ENCODE measurements around the gene PDZD11.
"Not testable (repeated sequence)": the region's sequence is repeated elsewhere in the genome, so short reads cannot be mapped to it uniquely, and the experiment has no call there.

PDZD11 gene

DNA sequence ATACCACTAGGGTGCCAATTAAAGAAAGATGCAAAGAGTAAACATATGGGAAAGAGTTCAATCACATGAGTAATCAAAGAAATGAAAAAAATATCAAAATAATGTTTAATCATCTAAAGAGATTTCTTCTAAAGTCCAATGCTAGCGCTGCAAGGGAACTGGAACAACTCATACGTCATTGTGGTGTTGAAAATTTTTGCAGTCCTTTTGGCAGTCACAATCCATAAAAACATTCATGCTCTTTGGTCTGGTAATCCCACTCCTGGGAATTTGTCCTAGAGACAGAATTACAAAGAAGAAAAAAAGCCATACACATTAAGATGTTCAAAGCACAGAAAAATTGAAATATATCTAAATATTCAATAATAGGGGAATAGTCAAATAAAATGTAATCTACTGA is 34.3 kb downstream of the PDZD11 start:
- no peak for DNase-seq

DNA sequence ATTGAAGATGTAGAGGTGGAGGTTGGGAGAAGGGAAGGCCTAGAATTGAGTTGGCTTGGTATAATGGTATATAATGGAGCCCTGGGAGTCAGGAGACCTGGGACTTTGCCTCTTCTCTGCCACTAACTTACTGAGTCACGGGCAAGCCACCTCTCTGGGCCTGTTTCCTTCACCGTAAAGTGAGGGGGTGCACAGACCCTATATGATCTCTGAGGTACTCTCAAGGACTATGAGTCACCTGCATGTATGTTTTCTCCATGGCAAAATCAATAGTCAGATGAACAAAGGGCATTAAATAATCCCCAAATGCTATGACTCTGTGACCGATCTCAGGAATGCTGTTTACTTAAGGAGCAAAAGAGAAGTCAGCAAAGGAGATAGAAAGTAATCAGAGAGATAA is 34.8 kb downstream of the PDZD11 start:
- no peak for DNase-seq

DNA sequence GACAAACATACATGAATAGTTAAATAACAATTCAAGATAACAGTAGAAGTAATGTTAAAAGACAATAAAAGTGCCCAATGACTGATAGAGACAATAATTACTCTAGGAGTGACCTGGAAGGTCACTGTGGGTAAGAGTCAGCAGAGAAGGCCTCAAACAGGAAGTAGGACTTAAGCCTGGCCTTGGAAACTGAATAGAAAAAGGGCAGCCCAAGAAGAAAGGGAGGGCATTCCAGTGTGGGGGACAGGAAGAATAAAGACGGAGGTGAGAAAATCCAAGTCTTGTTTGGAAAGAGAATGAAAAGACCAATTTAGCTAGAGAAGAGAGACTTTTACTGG is 35.7 kb downstream of the PDZD11 start:
- DNase-seq = no peak

DNA sequence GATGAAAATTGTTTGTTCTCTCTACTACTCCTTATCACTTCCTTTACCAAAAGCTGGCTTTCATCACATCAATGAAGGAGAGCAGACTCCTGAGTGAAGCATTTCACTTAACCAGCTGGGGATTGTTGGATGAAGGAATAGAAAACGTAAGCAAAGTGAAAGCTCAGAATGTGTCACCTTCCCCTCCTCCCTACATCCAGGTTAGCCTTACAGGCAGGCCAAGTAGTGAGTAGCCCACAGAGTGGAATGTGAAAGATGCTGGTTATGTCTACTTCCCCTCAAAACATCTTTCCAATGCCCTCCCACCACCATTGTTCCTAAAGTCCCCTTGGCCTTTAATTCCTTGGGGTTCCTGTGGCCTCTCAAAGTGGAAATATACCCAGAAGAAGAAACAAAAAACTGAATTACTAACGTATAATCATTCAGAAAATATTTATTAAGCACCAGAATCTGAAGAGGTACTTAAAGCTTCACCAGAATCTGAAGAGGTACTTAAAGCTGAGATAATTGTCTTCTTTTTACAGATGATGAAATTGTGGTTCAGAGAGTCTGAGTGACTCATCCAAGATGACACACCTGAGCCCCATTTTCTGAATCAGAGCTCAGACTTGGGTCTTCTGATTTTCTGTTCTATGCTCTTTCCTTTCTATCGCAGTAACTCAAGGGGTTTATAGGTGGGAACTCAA is 36.2 kb downstream of the PDZD11 start:
- no peak for DNase-seq

DNA sequence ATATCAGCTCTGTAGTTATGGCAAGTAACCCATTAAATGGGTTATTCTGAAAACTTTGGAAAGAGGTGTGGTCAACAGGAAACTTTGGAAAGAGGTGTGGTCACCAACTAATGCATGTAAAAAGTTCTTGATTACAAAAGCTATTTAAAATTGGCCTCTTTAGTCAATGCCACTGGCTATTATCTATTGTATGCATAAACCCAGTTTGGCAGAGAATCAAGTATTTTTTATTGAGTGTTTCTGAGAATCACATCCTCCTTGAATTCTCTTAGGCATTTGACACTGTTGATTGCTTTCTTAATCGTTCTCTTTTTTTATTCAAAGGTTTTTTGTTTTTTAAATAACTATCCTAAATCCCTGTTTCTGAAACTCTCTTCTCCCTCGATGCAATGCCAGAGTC is 37.2 kb downstream of the PDZD11 start:
- no peak for DNase-seq

DNA sequence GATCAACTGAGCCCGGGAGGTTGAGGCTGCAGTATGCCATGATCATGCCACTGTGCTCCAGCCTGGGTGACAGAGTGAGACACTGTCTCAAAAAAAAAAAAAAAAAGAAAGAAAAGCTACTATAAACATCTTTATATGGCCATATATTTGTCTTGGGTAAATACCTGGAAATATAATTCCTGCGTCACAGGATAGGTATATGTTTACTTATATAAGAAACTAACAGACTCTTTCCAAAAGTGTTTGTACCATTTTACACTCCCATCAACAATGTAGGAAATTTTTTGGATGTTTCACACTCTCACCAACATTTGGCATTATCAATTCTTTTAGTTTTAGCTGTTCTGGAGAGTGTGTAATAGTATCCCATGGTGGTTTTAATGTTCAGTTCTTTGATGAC is 42.5 kb downstream of the PDZD11 start:
- no peak for DNase-seq

DNA sequence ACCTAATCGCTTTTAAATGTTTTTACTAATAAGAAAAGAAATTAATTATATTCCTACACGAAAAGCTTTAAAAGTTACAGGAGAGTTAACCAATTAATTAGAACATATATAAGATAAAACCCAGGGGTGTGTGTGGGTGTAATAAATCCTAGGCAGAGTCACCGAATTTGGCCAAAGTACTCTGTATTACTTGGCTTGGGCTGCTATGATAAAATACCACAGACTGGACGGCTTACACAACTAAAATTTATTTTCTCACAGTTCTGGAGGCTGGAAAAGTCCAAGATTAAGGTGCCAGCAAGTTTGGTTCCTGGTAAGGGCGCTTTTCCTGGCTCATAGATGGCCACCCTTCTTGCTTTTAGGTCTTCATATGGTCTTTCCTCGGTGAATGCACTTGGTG is 44.8 kb downstream of the PDZD11 start:
- no peak for DNase-seq

DNA sequence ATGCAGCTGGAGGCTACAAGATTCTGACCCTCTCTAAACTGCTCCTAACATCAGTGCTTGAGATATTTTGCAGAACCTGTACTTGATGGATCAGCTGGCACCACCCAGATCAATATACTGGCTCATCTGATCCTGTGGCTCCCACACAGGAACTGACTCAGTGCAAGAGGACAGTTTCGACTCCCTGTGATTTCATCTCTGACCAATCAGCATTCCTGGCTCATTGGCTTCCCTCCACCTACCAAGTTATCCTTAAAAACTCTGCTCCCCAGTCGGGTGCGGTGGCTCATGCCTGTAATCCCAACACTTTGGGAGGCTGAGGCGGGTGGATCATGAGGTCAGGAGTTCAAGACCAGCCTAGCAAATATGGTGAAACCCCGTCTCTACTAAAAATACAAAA is 46.1 kb downstream of the PDZD11 start:
- DNase-seq = not testable (repeated sequence)

DNA sequence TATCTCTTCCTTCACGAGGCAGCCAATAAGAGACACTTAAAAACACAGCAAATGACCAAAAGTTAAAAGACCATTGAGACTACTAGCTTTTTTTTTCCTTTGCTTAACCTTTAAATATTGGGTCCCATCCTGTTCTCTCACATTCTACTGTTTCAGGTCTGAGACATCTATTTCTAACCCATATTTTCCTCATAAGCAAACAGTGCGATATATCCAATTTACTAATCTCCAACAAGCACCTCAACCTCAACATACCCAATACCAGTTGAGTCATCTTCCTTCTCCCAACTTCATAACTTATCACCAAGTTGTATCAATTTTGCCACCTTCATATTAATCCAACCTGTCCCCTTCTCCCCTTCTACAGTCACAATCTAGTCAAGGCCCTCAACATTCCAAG is 48.2 kb downstream of the PDZD11 start:
- DNase-seq = no peak

DNA sequence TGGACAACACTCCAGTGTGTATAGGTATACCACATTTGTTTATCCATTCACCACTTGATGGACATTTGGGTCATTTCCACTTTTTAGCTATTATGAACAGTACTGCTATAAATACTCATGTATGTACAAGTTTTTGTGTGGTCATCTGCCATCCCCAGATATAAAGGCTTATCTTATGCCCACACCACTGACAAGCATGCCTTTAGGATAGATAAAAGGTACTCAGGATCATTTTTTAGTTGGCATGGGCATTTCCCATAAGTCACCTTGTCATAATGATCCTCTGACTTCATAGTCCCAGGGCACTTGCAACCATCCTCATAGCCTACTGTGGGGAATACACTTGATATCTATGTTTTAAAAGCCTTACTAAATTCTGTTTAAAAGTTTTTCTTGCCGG is 49.0 kb downstream of the PDZD11 start:
- DNase-seq = no peak
